Stimulated activated naive CD4-positive, alpha-beta T cell treated with Interleukin-2 at 50 U/mL for 16 hours (primary cell): ENCODE data around the gene UTP15.

Experiments used
- DNase-seq: peaks from one replicate; lab custom pipeline; 2025; lab: John Stamatoyannopoulos, UW

Gene UTP15

GRCh38 chr5:73564675-73565074, 868 bp upstream of the UTP15 start:
- DNase-seq, result no peak

- no peak for DNase-seq
Observed at GRCh38 chr5:73565969-73566547, 515 bp downstream of the UTP15 start.

- no peak for DNase-seq
Observed at GRCh38 chr5:73582285-73583145, 17.0 kb downstream of the UTP15 start.

GRCh38 chr5:73587923-73588322, 22.4 kb downstream of the UTP15 start:
- no peak for DNase-seq

GRCh38 chr5:73591102-73591695, 25.7 kb downstream of the UTP15 start:
- no peak for DNase-seq

GRCh38 chr5:73591698-73592501, 26.4 kb downstream of the UTP15 start:
- DNase-seq, result no peak

- no peak for DNase-seq
Observed at GRCh38 chr5:73592551-73592950, 27.0 kb downstream of the UTP15 start.

- DNase-seq, result no peak
Observed at GRCh38 chr5:73596705-73597328, 31.3 kb downstream of the UTP15 start.

GRCh38 chr5:73599380-73599779, 33.8 kb downstream of the UTP15 start:
- no peak for DNase-seq

GRCh38 chr5:73603998-73604397, 38.5 kb downstream of the UTP15 start:
- no peak for DNase-seq

- DNase-seq, result no peak
Observed at GRCh38 chr5:73605223-73606087, 39.9 kb downstream of the UTP15 start.

- DNase-seq, result no peak
Observed at GRCh38 chr5:73606206-73606753, 40.7 kb downstream of the UTP15 start.

- no peak for DNase-seq
Observed at GRCh38 chr5:73607228-73607627, 41.7 kb downstream of the UTP15 start.

GRCh38 chr5:73612799-73613198, 47.3 kb downstream of the UTP15 start:
- no peak for DNase-seq

- DNase-seq, result no peak
Observed at GRCh38 chr5:73615085-73615484, 49.5 kb downstream of the UTP15 start.

- DNase-seq, result no peak
Observed at GRCh38 chr5:73615947-73616346, 50.4 kb downstream of the UTP15 start.

GRCh38 chr5:73617510-73618279, 52.2 kb downstream of the UTP15 start:
- no peak for DNase-seq

GRCh38 chr5:73619606-73620333, 54.2 kb downstream of the UTP15 start:
- no peak for DNase-seq

- no peak for DNase-seq
Observed at GRCh38 chr5:73620334-73620687, 54.8 kb downstream of the UTP15 start.
